Neural progenitor cell (in vitro differentiated cells): Measurements from ENCODE around the gene ITIH5. TPM values are rescaled to one million over a fixed set of nuclear protein-coding genes. Genes with fewer than 3 reads are reported as not detected.

Source experiments
- DNase-seq: peaks from one replicate; pipeline ENCODE4 v3.0.0-alpha.2; 2016; ENCODE audit warnings: low spot score
- H2AFZ ChIP-seq: fragments of 200-600 bp; sonication (generic); replicated peaks from 2 replicates; pipeline ENCODE4 v1.6.1; 2016; ENCODE audit warnings: antibody characterized with exemption
- H3F3A ChIP-seq: fragments of 200-600 bp; sonication (generic); 2 replicates; pipeline ENCODE4 v1.6.1; 2016; ENCODE audit warnings: antibody characterized with exemption, low read depth
- H3K27ac ChIP-seq: fragments of 200-600 bp; sonication (generic); 2 replicates; pipeline ENCODE4 v1.5.1; 2016; ENCODE audit warnings: mild to moderate bottlenecking
- H3K27me3 ChIP-seq: fragments of 200-600 bp; sonication (generic); 2 replicates; pipeline ENCODE4 v1.6.1; 2016; ENCODE audit warnings: mild to moderate bottlenecking, moderate library complexity
- H3K36me3 ChIP-seq: fragments of 200-600 bp; sonication (generic); 2 replicates; pipeline ENCODE4 v1.5.1; 2016
- H3K4me1 ChIP-seq: fragments of 200-600 bp; sonication (generic); 2 replicates; pipeline ENCODE4 v1.6.1; 2016; ENCODE audit warnings: mixed run types
- H3K4me2 ChIP-seq: fragments of 200-600 bp; sonication (generic); 2 replicates; pipeline ENCODE4 v1.6.1; 2016
- H3K4me3 ChIP-seq: fragments of 200-600 bp; sonication (generic); 2 replicates; pipeline ENCODE4 v1.5.1; 2016
- H3K79me2 ChIP-seq: fragments of 200-600 bp; sonication (generic); 2 replicates; pipeline ENCODE4 v1.6.1; 2016; ENCODE audit warnings: low read depth
- H3K9ac ChIP-seq: fragments of 200-600 bp; sonication (generic); 2 replicates; pipeline ENCODE4 v1.6.1; 2016
- H3K9me3 ChIP-seq: fragments of 200-600 bp; sonication (generic); 2 replicates; pipeline ENCODE4 v1.5.1; 2016; ENCODE audit warnings: low read depth
- H4K20me1 ChIP-seq: fragments of 200-600 bp; sonication (generic); 2 replicates; pipeline ENCODE4 v1.6.1; 2016; ENCODE audit warnings: low read depth
- H3K27ac Mint-ChIP-seq: 3 replicates; pipeline ENCODE4 v1.8.0; 2021; ENCODE audit warnings: mixed read lengths
- H3K27me3 Mint-ChIP-seq: 2 replicates; pipeline ENCODE4 v1.8.0; 2022; ENCODE audit warnings: low read depth, mild to moderate bottlenecking, inconsistent platforms, moderate library complexity, mixed read lengths; ENCODE audit not compliant: insufficient read depth
- H3K36me3 Mint-ChIP-seq: 3 replicates; pipeline ENCODE4 v1.8.0; 2021; ENCODE audit warnings: mixed read lengths
- H3K4me1 Mint-ChIP-seq: 3 replicates; pipeline ENCODE4 v1.8.0; 2021; ENCODE audit warnings: mixed read lengths
- H3K4me3 Mint-ChIP-seq: 3 replicates; pipeline ENCODE4 v1.8.0; 2021; ENCODE audit warnings: mild to moderate bottlenecking, moderate library complexity, mixed read lengths
- H3K9me3 Mint-ChIP-seq: 3 replicates; pipeline ENCODE4 v1.8.0; 2020; ENCODE audit warnings: mixed read lengths
- EZH2 ChIP-seq: fragments of 200-600 bp; sonication (generic); IDR thresholded peaks from 2 replicates; pipeline ENCODE4 v1.6.1; 2017; ENCODE audit warnings: antibody characterized with exemption, mild to moderate bottlenecking, moderate library complexity
- EZH2phosphoT487 ChIP-seq: fragments of 200-600 bp; sonication (generic); IDR thresholded peaks from 2 replicates; pipeline ENCODE4 v1.6.1; 2017; ENCODE audit warnings: antibody characterized with exemption
- total RNA-seq: library from RNA; depleted of rRNA; stranded (reverse); fragments of >200 nt; gene quantifications from 2 replicates; pipeline ENCODE4 v1.2.3, GENCODE V29; 2015; ENCODE audit warnings: low replicate concordance
- TF ChIP-seq, protein P1 (sequence below): fragments of 200-600 bp; sonication (generic); IDR thresholded peaks from 2 replicates; pipeline ENCODE4 v1.5.1; 2017; ENCODE audit warnings: antibody characterized with exemption, mild to moderate bottlenecking

ITIH5 gene
- total RNA-seq, 1 donor from 2014 or later, result 1.1 TPM

DNA sequence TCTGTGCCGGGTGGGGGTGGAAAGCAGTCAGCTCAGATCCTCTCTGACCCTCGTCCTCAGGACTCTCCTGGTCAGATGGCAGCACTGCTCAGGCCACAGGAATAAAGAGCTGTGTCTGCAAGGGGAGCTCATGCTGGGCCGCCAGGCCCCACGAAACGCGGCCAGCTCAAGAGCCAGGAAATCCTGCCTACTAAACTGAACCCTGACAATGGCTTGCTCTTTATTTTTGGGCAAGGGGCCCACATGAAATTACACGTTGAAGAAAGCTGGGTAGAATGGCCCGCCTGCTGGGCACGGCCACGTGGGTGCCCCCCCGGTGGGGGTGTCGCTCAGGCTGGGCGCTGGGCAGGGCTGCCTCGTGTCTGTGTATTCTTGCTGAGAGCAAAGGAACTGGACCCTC lies 103.0 kb downstream of the ITIH5 start:
- DNase-seq, result no peak
- H3K9ac ChIP-seq, result no peak overlapping the region
- no peak overlapping the region for H2AFZ ChIP-seq
- H3K27ac ChIP-seq, result no peak overlapping the region
- no peak for TF ChIP-seq EZH2phosphoT487
- TF ChIP-seq, protein P1, sequence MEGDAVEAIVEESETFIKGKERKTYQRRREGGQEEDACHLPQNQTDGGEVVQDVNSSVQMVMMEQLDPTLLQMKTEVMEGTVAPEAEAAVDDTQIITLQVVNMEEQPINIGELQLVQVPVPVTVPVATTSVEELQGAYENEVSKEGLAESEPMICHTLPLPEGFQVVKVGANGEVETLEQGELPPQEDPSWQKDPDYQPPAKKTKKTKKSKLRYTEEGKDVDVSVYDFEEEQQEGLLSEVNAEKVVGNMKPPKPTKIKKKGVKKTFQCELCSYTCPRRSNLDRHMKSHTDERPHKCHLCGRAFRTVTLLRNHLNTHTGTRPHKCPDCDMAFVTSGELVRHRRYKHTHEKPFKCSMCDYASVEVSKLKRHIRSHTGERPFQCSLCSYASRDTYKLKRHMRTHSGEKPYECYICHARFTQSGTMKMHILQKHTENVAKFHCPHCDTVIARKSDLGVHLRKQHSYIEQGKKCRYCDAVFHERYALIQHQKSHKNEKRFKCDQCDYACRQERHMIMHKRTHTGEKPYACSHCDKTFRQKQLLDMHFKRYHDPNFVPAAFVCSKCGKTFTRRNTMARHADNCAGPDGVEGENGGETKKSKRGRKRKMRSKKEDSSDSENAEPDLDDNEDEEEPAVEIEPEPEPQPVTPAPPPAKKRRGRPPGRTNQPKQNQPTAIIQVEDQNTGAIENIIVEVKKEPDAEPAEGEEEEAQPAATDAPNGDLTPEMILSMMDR, result no peak
- TF ChIP-seq EZH2, result no peak
- peaks cover 5% of the 10 kb centered on the region for H3K27me3 Mint-ChIP-seq
- no peak overlapping the region for H3K4me2 ChIP-seq
- H3K27me3 ChIP-seq, result no peaks in the 10 kb centered on the region
- H4K20me1 ChIP-seq, result no peaks in the 10 kb centered on the region
- H3K79me2 ChIP-seq, result no peaks in the 10 kb centered on the region
- H3K4me3 ChIP-seq, result no peak overlapping the region
- H3F3A ChIP-seq, result peaks cover 6% of the 10 kb centered on the region
- no peaks in the 10 kb centered on the region for H3K9me3 Mint-ChIP-seq
- no peaks in the 10 kb centered on the region for H3K36me3 Mint-ChIP-seq
- H3K27ac Mint-ChIP-seq, result peak overlapping the region; percentile 57
- H3K4me3 Mint-ChIP-seq, result no peak overlapping the region
- H3K36me3 ChIP-seq, result no peaks in the 10 kb centered on the region
- no peaks in the 10 kb centered on the region for H3K9me3 ChIP-seq
- peaks cover 7% of the 10 kb centered on the region for H3K4me1 ChIP-seq
- peaks cover 27% of the 10 kb centered on the region for H3K4me1 Mint-ChIP-seq

DNA sequence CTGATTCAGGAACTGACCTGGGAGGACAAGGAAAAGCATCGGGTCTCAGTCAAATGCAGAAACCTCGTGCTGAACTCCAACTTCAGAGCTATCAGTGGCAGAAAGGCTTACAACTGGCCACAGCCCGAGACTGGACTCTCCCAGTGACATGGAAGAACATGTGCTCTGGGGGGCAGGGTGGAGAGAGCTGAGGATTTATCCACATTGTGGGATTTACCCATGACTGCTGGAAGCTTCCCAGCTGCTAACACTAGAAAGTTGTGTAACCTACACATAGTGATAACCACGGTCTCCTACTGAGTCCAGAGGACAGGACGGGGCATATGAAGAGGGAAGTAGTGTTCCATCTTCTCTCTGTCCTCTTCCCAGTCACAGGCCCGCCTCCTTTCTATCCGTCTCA lies 103.4 kb downstream of the ITIH5 start:
- H2AFZ ChIP-seq, result no peak overlapping the region
- peak overlapping the region; percentile 57 for H3K27ac Mint-ChIP-seq
- H3K27ac ChIP-seq, result no peak overlapping the region
- no peaks in the 10 kb centered on the region for H3K27me3 ChIP-seq
- H3K27me3 Mint-ChIP-seq, result peaks cover 5% of the 10 kb centered on the region
- H3K9ac ChIP-seq, result no peak overlapping the region
- no peaks in the 10 kb centered on the region for H3K79me2 ChIP-seq
- H3K9me3 Mint-ChIP-seq, result no peaks in the 10 kb centered on the region
- no peak overlapping the region for H3K4me2 ChIP-seq
- no peaks in the 10 kb centered on the region for H4K20me1 ChIP-seq
- H3K4me3 Mint-ChIP-seq, result no peak overlapping the region
- H3K36me3 ChIP-seq, result no peaks in the 10 kb centered on the region
- peaks cover 6% of the 10 kb centered on the region for H3F3A ChIP-seq
- no peaks in the 10 kb centered on the region for H3K9me3 ChIP-seq
- H3K4me1 ChIP-seq, result peaks cover 7% of the 10 kb centered on the region
- peaks cover 24% of the 10 kb centered on the region for H3K4me1 Mint-ChIP-seq
- DNase-seq, result no peak
- no peaks in the 10 kb centered on the region for H3K36me3 Mint-ChIP-seq
- TF ChIP-seq EZH2 (no peak), EZH2phosphoT487 (no peak)
- TF ChIP-seq, protein P1, result no peak
- H3K4me3 ChIP-seq, result no peak overlapping the region

DNA sequence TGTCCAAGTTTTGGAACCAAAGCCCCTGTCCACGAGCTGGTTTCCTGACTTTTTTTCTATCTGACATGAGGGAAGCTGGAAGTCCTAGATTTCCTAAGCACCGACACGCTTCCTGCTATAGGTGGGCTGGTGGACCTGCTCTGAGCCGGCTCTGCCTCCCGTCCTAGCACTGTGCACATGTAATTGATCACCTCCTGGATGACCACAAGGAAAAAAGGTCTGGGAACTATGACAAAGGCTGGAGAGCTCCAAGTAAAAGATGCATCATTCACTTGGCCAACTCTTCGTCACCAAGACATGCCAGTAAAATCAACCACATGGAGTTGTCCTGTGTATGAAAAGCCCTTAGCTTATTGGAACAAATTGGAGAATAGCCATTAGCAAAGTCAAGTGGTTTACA lies 104.8 kb downstream of the ITIH5 start:
- no peak for DNase-seq
- TF ChIP-seq, protein P1, result no peak
- TF ChIP-seq EZH2 (no peak), EZH2phosphoT487 (no peak)
- H3F3A ChIP-seq, result peaks cover 6% of the 10 kb centered on the region
- no peaks in the 10 kb centered on the region for H3K79me2 ChIP-seq
- H3K27ac ChIP-seq, result no peak overlapping the region
- Mint-ChIP-seq H3K36me3 (no peaks in the 10 kb centered on the region), H3K27ac (no peak overlapping the region), H3K9me3 (no peaks in the 10 kb centered on the region), H3K4me3 (peak overlapping the region; percentile 27), H3K4me1 (peaks cover 18% of the 10 kb centered on the region), H3K27me3 (peaks cover 5% of the 10 kb centered on the region)
- H3K4me3 ChIP-seq, result no peak overlapping the region
- peaks cover 7% of the 10 kb centered on the region for H3K4me1 ChIP-seq
- no peaks in the 10 kb centered on the region for H3K27me3 ChIP-seq
- H2AFZ ChIP-seq, result no peak overlapping the region
- no peak overlapping the region for H3K4me2 ChIP-seq
- no peaks in the 10 kb centered on the region for H4K20me1 ChIP-seq
- no peaks in the 10 kb centered on the region for H3K36me3 ChIP-seq
- no peaks in the 10 kb centered on the region for H3K9me3 ChIP-seq
- no peak overlapping the region for H3K9ac ChIP-seq
